HL-60 (cell line): Measurements from ENCODE around the gene VAV2.

Experiments
- DNase-seq, 2 experiments: peaks; one replicate each; pipeline ENCODE4 v3.0.0-alpha.2; 2010 to 2020; ENCODE audit warnings: low read depth in 1 of 2, low spot score in 1 of 2
- H3K27ac ChIP-seq: fragments of 250-450 bp; sonication (Bioruptor Pico); replicated peaks from 2 replicates; pipeline ENCODE4 v1.5.1; 2020; ENCODE audit warnings: mild to moderate bottlenecking, moderate library complexity
- H3K27me3 ChIP-seq: fragments of 250-450 bp; sonication (Bioruptor Pico); 2 replicates; pipeline ENCODE4 v1.5.1; 2021; ENCODE audit warnings: mild to moderate bottlenecking, moderate library complexity; ENCODE audit not compliant: insufficient read depth, poor library complexity, severe bottlenecking
- H3K4me3 ChIP-seq: replicated peaks from 2 replicates; pipeline ENCODE4 v1.5.1; 2011; ENCODE audit warnings: mild to moderate bottlenecking, control low read depth, low read length; ENCODE audit not compliant: insufficient read depth
- CTCF ChIP-seq: IDR thresholded peaks from one replicate; pipeline ENCODE4 v1.5.1; 2011; ENCODE audit warnings: low read length, control low read depth, inconsistent platforms; ENCODE audit not compliant: insufficient read depth
- GABPA ChIP-seq: IDR thresholded peaks from 2 replicates; pipeline ENCODE4 v1.6.1; 2012; ENCODE audit warnings: low read depth
- POLR2AphosphoS5 ChIP-seq: IDR thresholded peaks from 2 replicates; pipeline ENCODE4 v1.6.1; 2012; ENCODE audit warnings: low read depth
- REST ChIP-seq: IDR thresholded peaks from 2 replicates; pipeline ENCODE4 v1.6.1; 2012; ENCODE audit warnings: low read depth; ENCODE audit not compliant: insufficient replicate concordance
- SPI1 ChIP-seq: IDR thresholded peaks from 2 replicates; pipeline ENCODE4 v1.6.1; 2012; ENCODE audit warnings: low read depth, mild to moderate bottlenecking, borderline replicate concordance

VAV2 gene

GRCh38 chr9:133786907-133787753 is 205.0 kb downstream of the VAV2 start:
- no peak overlapping the region for H3K4me3 ChIP-seq
- H3K27ac ChIP-seq: no peak overlapping the region
- peaks cover 11% of the 10 kb centered on the region for H3K27me3 ChIP-seq
- DNase-seq: no peak
- TF ChIP-seq POLR2AphosphoS5 (no peak), GABPA (no peak), SPI1 (no peak), REST (no peak), CTCF (no peak)

- TF ChIP-seq REST (no peak), POLR2AphosphoS5 (no peak), GABPA (no peak), CTCF (no peak), SPI1 (no peak)
- H3K27ac ChIP-seq: no peak overlapping the region
- peaks cover 11% of the 10 kb centered on the region for H3K27me3 ChIP-seq
- H3K4me3 ChIP-seq: no peak overlapping the region
- peak in 1 of 2 experiments; percentile 18 for DNase-seq
Measured at GRCh38 chr9:133786371-133786753, 205.8 kb downstream of the VAV2 start.

- DNase-seq: no peak
- Histone ChIP-seq H3K4me3 (no peak overlapping the region), H3K27me3 (peaks cover 11% of the 10 kb centered on the region), H3K27ac (no peak overlapping the region)
- TF ChIP-seq GABPA: no peak
- peak; percentile 17; the same call in 1 of the 2 replicates for TF ChIP-seq SPI1
Measured at GRCh38 chr9:133785753-133786370, 206.3 kb downstream of the VAV2 start.

- no peak for DNase-seq
- H3K4me3 ChIP-seq: no peak overlapping the region
- TF ChIP-seq SPI1 (no peak), GABPA (no peak), POLR2AphosphoS5 (no peak), REST (no peak), CTCF (no peak)
- H3K27ac ChIP-seq: no peak overlapping the region
- H3K27me3 ChIP-seq: peaks cover 11% of the 10 kb centered on the region
Measured at GRCh38 chr9:133784731-133785561, 207.2 kb downstream of the VAV2 start.
